Spleen (tissue), 11 donors: ENCODE measurements around the gene MEF2C. TPM values are rescaled to one million over a fixed set of nuclear protein-coding genes. Genes with fewer than 3 reads are reported as not detected.

ENCODE experiments used
- DNase-seq: peaks from one replicate; pipeline ENCODE4 v3.0.0-alpha.2; 2020
- H3K27ac ChIP-seq, 8 donors: fragments of 200-600 bp; sonication (generic) in 7 of 8; 1 replicate in 4 of 8; 2 replicates in 4 of 8; pipeline versions ENCODE4 v1.5.0 to v1.8.0; 2016 to 2021; ENCODE audit warnings: inconsistent platforms in 4 of 8, mild to moderate bottlenecking in 4 of 8, moderate library complexity in 1 of 8
- H3K27me3 ChIP-seq, 7 donors: fragments of 200-600 bp; sonication (generic) in 6 of 7; replicated peaks in 1 of 7; 1 replicate in 4 of 7; 2 replicates in 3 of 7; pipeline versions ENCODE4 v1.5.0 to v1.8.0; 2016 to 2021; ENCODE audit warnings: inconsistent platforms in 3 of 7, mild to moderate bottlenecking in 1 of 7
- H3K36me3 ChIP-seq, 6 donors: fragments of 200-600 bp; sonication (generic) in 5 of 6; 1 replicate in 4 of 6; 2 replicates in 2 of 6; pipeline versions ENCODE4 v1.5.0 to v1.8.0; 2016 to 2021; ENCODE audit warnings: inconsistent platforms in 2 of 6
- H3K4me1 ChIP-seq, 6 donors: fragments of 200-600 bp; sonication (generic) in 5 of 6; 1 replicate in 3 of 6; 2 replicates in 3 of 6; pipeline versions ENCODE4 v1.5.0 to v1.8.0; 2016 to 2021; ENCODE audit warnings: inconsistent platforms in 3 of 6
- H3K4me3 ChIP-seq, 8 donors: fragments of 200-600 bp; sonication (generic) in 7 of 8; 1 replicate in 4 of 8; 2 replicates in 4 of 8; pipeline versions ENCODE4 v1.5.0 to v1.8.0; 2016 to 2021; ENCODE audit warnings: inconsistent platforms in 4 of 8, mild to moderate bottlenecking in 4 of 8, moderate library complexity in 2 of 8
- H3K9me3 ChIP-seq, 8 donors: fragments of 200-600 bp; sonication (generic) in 7 of 8; 1 replicate in 4 of 8; 2 replicates in 4 of 8; pipeline versions ENCODE4 v1.5.0 to v1.8.0; 2016 to 2021; ENCODE audit warnings: inconsistent platforms in 4 of 8
- POLR2A ChIP-seq, 3 donors: fragments of 450-650 bp; IDR thresholded peaks; one replicate each; pipeline ENCODE4 v1.5.1; 2017; ENCODE audit warnings: antibody characterized with exemption in 3 of 3, mild to moderate bottlenecking in 1 of 3
- POLR2AphosphoS5 ChIP-seq, 3 donors: sonication (generic); formaldehyde crosslinking; IDR thresholded peaks; one replicate each; pipeline ENCODE4 v1.5.1; 2017; ENCODE audit warnings: antibody characterized with exemption in 3 of 3
- WGBS, 5 donors: extraction: QIAGEN DNeasy Blood & Tissue Kit in 3 of 5; methylation state at CpG; one replicate each; pipeline versions ENCODE4 v1.1.5 to v1.1.7; 2013 to 2018; 5-methylcytosine and 5-hydroxymethylcytosine counted together
- intact Hi-C: fragments of 100-400 bp; cut with DNase I; formaldehyde crosslinking; loops from one replicate; pipeline ENCODE4 v1.15.0; 2023; ENCODE audit warnings: low total_unique reads
- polyA plus RNA-seq, 3 donors: library from polyadenylated mRNA; stranded (reverse); fragments of 200-250 nt; gene quantifications; one replicate each; pipeline ENCODE4 v1.2.1, GENCODE V29; 2013
- total RNA-seq, 7 donors: library from RNA; depleted of rRNA in 3 of 7; stranded (reverse); fragments of >200 nt in 3 of 7; fragmentation: NEBNext Ultra II Directional in 4 of 7; extraction: Animal tissue kit (Norgen Biotek cat#: 25700) in 4 of 7; gene quantifications; one replicate each; pipeline versions ENCODE4 v1.1.0 to v1.2.1, GENCODE V29; 2016 to 2021
- TF ChIP-seq, protein P1 (sequence below), 11 experiments: fragments of 200-600 bp in 7 of 11; fragments of 450-650 bp in 4 of 11; sonication (generic) in 4 of 11; IDR thresholded peaks in 8 of 11; conservative IDR thresholded peaks in 3 of 11; 1 replicate in 7 of 11; 2 replicates in 4 of 11; pipeline versions ENCODE4 v1.4.0 to v1.8.0; 2016 to 2021; ENCODE audit warnings: antibody characterized with exemption in 11 of 11, inconsistent platforms in 4 of 11, mild to moderate bottlenecking in 1 of 11
- donor health status: healthy with polysubstance abuse.
- donor health status: DM: no; HTN: no; CAD: no; lungs with moderate emphysema.
- donor health status: DM: no; HTN: no; CAD: no.
- donor health status: Bipolar disorder and iron deficiency.
- donor health status: healthy.
- donor health status: DM: no; HTN: no; CAD: no.
- donor health status: DM: yes; HTN: yes; CAD: no.

The MEF2C gene
- total and polyA plus RNA-seq, 10 donors, result 19.3 to 153 (median 120) TPM

DNA sequence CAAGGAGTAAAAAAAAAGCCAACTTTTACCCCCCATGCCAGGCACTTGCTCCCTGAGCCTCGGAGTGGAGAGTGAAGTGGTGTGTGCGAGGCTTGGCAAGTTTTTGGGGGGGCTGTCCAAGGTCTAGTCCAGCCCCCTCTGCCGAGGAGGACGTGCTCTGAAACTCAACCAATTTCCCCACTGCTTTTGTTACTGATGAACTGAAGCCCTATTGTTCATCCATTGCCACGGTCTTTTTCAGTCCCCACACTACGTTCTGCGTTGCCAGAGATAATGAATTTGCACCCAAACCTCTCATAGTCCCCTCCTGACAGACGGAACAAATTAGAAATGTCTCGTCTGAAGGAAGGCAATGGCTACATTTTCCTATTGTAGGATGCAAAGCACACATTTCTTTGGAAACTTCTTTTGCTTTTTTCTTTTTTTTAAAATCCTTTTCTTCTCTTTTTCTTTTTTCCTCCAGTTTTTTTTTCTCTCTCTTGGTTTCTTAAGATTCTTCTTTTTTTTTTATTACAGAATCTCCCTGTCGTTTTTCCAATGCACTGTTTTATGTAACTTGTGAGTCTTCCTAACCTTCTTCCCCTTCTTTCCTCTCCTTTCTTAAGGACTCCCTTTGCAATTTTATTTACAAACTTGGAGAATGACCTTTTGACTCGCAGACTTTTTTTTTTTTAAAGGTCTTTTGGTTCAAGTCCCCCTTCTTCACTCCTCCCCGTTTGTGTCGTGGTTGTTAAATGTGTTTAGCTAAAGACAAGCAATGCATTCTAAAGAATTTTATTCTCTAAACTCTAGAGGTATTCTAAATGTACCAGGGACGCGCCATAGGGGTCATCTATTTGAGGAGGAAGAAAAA, 209.5 kb downstream of the MEF2C start:
- peaks cover 30 to 100% (median 98%) of the 10 kb centered on the region in 7 donors for H3K27me3 ChIP-seq
- H3K27ac ChIP-seq, result no peak overlapping the region
- peaks cover 0 to 24% (median 0%) of the 10 kb centered on the region in 8 donors for H3K9me3 ChIP-seq
- intact Hi-C loops, result loop anchor here (10.0 kb wide), 1 partner anchor 529 kb away; no protein-coding TSS in a partner anchor
- H3K36me3 ChIP-seq, result no peaks in the 10 kb centered on the region
- TF ChIP-seq, protein P1, sequence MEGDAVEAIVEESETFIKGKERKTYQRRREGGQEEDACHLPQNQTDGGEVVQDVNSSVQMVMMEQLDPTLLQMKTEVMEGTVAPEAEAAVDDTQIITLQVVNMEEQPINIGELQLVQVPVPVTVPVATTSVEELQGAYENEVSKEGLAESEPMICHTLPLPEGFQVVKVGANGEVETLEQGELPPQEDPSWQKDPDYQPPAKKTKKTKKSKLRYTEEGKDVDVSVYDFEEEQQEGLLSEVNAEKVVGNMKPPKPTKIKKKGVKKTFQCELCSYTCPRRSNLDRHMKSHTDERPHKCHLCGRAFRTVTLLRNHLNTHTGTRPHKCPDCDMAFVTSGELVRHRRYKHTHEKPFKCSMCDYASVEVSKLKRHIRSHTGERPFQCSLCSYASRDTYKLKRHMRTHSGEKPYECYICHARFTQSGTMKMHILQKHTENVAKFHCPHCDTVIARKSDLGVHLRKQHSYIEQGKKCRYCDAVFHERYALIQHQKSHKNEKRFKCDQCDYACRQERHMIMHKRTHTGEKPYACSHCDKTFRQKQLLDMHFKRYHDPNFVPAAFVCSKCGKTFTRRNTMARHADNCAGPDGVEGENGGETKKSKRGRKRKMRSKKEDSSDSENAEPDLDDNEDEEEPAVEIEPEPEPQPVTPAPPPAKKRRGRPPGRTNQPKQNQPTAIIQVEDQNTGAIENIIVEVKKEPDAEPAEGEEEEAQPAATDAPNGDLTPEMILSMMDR (IDR thresholded peaks at IDR 0.05 in 8 of 11, conservative IDR thresholded peaks at IDR 0.05 in 3 of 11), result no peak
- no peak for TF ChIP-seq POLR2AphosphoS5 (IDR thresholded peaks at IDR 0.05)
- no peak for TF ChIP-seq POLR2A (IDR thresholded peaks at IDR 0.05)
- H3K4me3 ChIP-seq, result peak overlapping the region in 2 of 8 donors; percentile 43 to 67
- peaks cover 9 to 47% (median 22%) of the 10 kb centered on the region in 6 donors for H3K4me1 ChIP-seq
- DNase-seq, result no peak
- WGBS, 5 donors, result 8 to 10% (median 10%) methylated on average over 15 of the region's 15 CpGs

DNA sequence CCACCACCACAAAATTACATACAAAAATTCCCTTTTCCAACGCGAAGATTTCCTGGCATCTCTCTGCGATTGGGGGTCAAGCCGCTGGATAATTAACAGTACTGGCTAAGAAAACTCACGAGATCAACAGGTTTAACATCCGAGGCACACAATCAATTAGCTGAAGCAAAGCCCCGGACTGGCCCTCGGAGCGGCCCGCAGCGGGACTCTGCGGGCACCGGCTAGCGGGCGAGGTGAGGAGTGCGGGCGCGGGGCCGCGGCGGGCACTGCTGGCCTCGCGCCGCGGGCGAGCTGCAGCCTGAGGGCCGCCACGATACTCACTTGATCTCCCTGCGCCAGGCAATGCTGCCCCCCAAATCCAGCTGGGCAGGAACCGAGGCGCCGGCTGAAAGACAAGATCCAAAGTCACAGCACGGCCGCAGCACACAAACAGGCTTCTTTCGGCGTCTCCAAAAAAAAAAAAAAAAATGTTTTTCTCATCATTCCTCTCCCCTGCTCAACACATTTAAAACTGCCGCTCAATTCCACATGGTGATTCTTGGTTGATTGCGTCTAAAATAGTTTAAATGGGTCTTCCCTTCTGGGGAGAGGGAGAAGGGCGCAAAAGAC, 210.2 kb downstream of the MEF2C start:
- H3K27me3 ChIP-seq, result peaks cover 30 to 100% (median 98%) of the 10 kb centered on the region in 7 donors
- 9 to 25% (median 13%) methylated on average over 38 to 39 of the region's 39 CpGs for WGBS, 5 donors
- TF ChIP-seq, protein P1 (IDR thresholded peaks at IDR 0.05 in 8 of 11, conservative IDR thresholded peaks at IDR 0.05 in 3 of 11), result no peak
- TF ChIP-seq POLR2A (IDR thresholded peaks at IDR 0.05), result no peak
- TF ChIP-seq POLR2AphosphoS5 (IDR thresholded peaks at IDR 0.05), result no peak

DNA sequence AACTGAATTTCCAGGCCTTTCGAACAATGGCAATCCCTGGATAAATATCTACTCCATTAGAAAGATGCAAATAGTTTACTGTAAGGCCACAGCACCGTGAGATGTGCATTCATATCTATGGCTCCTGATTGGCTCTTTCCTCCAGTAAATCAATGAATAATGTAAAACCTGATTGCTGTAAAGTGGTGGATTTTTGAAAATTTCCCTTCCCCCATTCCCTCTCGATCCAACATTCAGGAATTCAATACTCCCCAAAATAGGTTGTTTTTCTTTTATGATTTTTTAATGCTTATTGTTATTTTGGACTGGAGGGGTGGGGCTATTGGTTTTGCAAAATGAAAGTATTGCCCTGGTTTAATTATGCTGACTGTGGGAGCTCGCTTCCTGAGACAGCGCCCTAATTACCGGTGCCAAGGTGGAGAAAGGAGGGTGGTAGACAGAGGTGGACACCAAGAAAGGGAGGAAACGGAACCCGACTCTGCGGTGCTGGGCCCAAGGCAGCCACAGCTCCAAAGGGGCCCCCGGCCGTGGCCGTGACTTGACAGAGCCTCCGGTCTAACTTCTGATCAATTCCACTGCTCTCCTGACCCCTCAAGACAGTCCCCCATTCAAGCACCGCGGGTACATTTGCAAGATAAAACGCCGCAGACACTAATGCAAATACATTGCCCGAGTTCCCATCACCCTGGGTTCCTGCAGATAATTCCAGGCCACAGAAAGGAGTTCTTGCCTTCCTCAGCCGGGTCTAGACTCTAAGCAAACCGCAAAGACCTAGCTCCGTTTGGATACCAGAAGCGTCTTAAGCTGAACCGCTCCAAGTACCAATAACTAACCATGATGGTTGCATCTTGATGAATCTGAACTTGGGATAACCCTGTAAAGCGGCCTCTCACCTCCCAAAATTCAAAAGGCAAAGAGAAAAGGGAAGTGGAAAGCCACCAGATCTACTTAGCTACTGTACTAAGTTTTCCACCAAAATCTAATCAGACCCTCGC, 211.2 kb downstream of the MEF2C start:
- Histone ChIP-seq H3K4me3 (peak overlapping the region in 1 of 8 donors; percentile 25), H3K36me3 (no peaks in the 10 kb centered on the region), H3K4me1 (peaks cover 14 to 60% (median 32%) of the 10 kb centered on the region in 6 donors), H3K9me3 (peaks cover 0 to 17% (median 0%) of the 10 kb centered on the region in 8 donors), H3K27ac (no peak overlapping the region), H3K27me3 (peaks cover 29 to 100% (median 98%) of the 10 kb centered on the region in 7 donors)
- 6 to 16% (median 8%) methylated on average over 25 of the region's 25 CpGs for WGBS, 5 donors
- no peak for DNase-seq
- intact Hi-C loops, result loop anchor here (10.0 kb wide), 1 partner anchor 527 kb away; no protein-coding TSS in a partner anchor
- TF ChIP-seq POLR2A (IDR thresholded peaks at IDR 0.05) (no peak), POLR2AphosphoS5 (IDR thresholded peaks at IDR 0.05) (no peak)
- TF ChIP-seq, protein P1 (IDR thresholded peaks at IDR 0.05 in 8 of 11, conservative IDR thresholded peaks at IDR 0.05 in 3 of 11), result no peak

More for the DNA sequence above, 210.2 kb downstream of the MEF2C start:
- H3K27ac ChIP-seq, result no peak overlapping the region
- H3K4me3 ChIP-seq, result no peak overlapping the region
- peaks cover 9 to 51% (median 22%) of the 10 kb centered on the region in 6 donors for H3K4me1 ChIP-seq
- H3K36me3 ChIP-seq, result no peaks in the 10 kb centered on the region
- peaks cover 0 to 18% (median 0%) of the 10 kb centered on the region in 8 donors for H3K9me3 ChIP-seq
- intact Hi-C loops, result loop anchor here (10.0 kb wide), 1 partner anchor 528 kb away; no protein-coding TSS in a partner anchor
- DNase-seq, result no peak
